ENCODE data around the gene HCRTR1.

DNA sequence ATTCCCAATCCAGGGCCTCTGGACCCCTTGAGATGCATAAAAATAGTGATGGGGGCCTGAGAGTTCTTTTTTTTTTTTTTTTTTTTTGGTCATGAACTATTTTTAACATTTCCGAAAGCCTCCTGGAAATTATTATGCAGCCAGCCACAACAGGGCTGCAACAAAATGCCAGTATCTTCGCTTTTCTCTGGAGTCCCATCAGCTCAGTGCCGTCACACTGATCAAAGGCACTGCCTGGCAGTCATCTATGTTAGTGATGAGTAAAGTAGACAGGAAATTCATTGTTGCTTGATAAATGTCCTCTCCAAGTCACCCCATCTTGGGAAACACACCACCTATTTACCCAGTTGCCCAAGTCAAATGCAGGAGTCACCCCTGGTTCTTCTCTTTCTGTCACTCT, 42.4 kb downstream of the HCRTR1 start:
- TF ChIP-seq RAD21 (IDR thresholded peaks at IDR 0.05; ENCODE audit: low read depth) (no peak), EP300 (IDR thresholded peaks at IDR 0.05; ENCODE audit: borderline replicate concordance) (no peak), YY1 (IDR thresholded peaks at IDR 0.05; ENCODE audit: low read depth) (no peak), ZBTB7A (IDR thresholded peaks at IDR 0.05; ENCODE audit: low read depth) (no peak), TAF1 (IDR thresholded peaks at IDR 0.05; ENCODE audit: low read depth) (no peak), TEAD4 (IDR thresholded peaks at IDR 0.05) (no peak), CEBPB (IDR thresholded peaks at IDR 0.05) (no peak), EGR1 (IDR thresholded peaks at IDR 0.05) (no peak), CREB1 (IDR thresholded peaks at IDR 0.05; ENCODE audit: low read depth) (no peak)
- TF ChIP-seq, protein P1, sequence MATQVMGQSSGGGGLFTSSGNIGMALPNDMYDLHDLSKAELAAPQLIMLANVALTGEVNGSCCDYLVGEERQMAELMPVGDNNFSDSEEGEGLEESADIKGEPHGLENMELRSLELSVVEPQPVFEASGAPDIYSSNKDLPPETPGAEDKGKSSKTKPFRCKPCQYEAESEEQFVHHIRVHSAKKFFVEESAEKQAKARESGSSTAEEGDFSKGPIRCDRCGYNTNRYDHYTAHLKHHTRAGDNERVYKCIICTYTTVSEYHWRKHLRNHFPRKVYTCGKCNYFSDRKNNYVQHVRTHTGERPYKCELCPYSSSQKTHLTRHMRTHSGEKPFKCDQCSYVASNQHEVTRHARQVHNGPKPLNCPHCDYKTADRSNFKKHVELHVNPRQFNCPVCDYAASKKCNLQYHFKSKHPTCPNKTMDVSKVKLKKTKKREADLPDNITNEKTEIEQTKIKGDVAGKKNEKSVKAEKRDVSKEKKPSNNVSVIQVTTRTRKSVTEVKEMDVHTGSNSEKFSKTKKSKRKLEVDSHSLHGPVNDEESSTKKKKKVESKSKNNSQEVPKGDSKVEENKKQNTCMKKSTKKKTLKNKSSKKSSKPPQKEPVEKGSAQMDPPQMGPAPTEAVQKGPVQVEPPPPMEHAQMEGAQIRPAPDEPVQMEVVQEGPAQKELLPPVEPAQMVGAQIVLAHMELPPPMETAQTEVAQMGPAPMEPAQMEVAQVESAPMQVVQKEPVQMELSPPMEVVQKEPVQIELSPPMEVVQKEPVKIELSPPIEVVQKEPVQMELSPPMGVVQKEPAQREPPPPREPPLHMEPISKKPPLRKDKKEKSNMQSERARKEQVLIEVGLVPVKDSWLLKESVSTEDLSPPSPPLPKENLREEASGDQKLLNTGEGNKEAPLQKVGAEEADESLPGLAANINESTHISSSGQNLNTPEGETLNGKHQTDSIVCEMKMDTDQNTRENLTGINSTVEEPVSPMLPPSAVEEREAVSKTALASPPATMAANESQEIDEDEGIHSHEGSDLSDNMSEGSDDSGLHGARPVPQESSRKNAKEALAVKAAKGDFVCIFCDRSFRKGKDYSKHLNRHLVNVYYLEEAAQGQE (IDR thresholded peaks at IDR 0.05; ENCODE audit: low read depth) = no peak
- TF ChIP-seq, protein P2, sequence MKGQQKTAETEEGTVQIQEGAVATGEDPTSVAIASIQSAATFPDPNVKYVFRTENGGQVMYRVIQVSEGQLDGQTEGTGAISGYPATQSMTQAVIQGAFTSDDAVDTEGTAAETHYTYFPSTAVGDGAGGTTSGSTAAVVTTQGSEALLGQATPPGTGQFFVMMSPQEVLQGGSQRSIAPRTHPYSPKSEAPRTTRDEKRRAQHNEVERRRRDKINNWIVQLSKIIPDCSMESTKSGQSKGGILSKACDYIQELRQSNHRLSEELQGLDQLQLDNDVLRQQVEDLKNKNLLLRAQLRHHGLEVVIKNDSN (IDR thresholded peaks at IDR 0.05) = no peak
- TF ChIP-seq, protein P3, sequence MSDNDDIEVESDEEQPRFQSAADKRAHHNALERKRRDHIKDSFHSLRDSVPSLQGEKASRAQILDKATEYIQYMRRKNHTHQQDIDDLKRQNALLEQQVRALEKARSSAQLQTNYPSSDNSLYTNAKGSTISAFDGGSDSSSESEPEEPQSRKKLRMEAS (IDR thresholded peaks at IDR 0.05) = no peak
